K562 (cell line): Measurements from ENCODE around the gene REM2. TPM values are rescaled to one million over a fixed set of nuclear protein-coding genes. Genes with fewer than 3 reads are reported as not detected.

Experiments used
- ARID3A ChIP-seq: IDR thresholded peaks from 2 replicates; pipeline ENCODE4 v1.6.1; 2012; ENCODE audit warnings: low read depth, low read length, improper control_type of control experiment, borderline replicate concordance
- CREB3L1 ChIP-seq: fragments of 450-650 bp; IDR thresholded peaks from 2 replicates; pipeline ENCODE4 v1.6.1; 2014; ENCODE audit warnings: low read depth, mild to moderate bottlenecking, moderate library complexity, borderline replicate concordance
- DEAF1 ChIP-seq: fragments of 450-650 bp; formaldehyde crosslinking; IDR thresholded peaks from 2 replicates; pipeline ENCODE4 v1.4.0; 2020; ENCODE audit warnings: mild to moderate bottlenecking, moderate library complexity
- ELK1 ChIP-seq: sonication (generic); formaldehyde crosslinking; IDR thresholded peaks from 2 replicates; pipeline ENCODE4 v1.8.1; 2022; ENCODE audit warnings: missing genetic modification reagents
- FOXA1 ChIP-seq: fragments of 450-650 bp; IDR thresholded peaks from 2 replicates; pipeline ENCODE4 v1.6.1; 2016; ENCODE audit warnings: mild to moderate bottlenecking, borderline replicate concordance
- GABPB1 ChIP-seq: sonication (generic); formaldehyde crosslinking; IDR thresholded peaks from 2 replicates; pipeline ENCODE4 v1.8.0; 2022; ENCODE audit warnings: mild to moderate bottlenecking, missing genetic modification reagents
- LARP7 ChIP-seq: fragments of 450-650 bp; IDR thresholded peaks from 2 replicates; pipeline ENCODE4 v1.6.1; 2016
- MAZ ChIP-seq, 2 experiments: fragments of 450-650 bp in 1 of 2; sonication (generic) in 1 of 2; formaldehyde crosslinking; IDR thresholded peaks in 1 of 2; conservative IDR thresholded peaks in 1 of 2; 2 replicates each; pipeline versions ENCODE4 v1.4.0 to v1.5.0; 2020; ENCODE audit warnings: mild to moderate bottlenecking in 1 of 2, missing genetic modification reagents in 1 of 2
- MCM5 ChIP-seq: fragments of 450-650 bp; IDR thresholded peaks from 2 replicates; pipeline ENCODE4 v1.6.1; 2016; ENCODE audit warnings: low read depth
- MLX ChIP-seq, 2 experiments: fragments of 450-650 bp in 1 of 2; sonication (generic) in 1 of 2; formaldehyde crosslinking; conservative IDR thresholded peaks; 2 replicates each; pipeline versions ENCODE4 v1.4.0 to v1.8.1; 2020 to 2022; ENCODE audit warnings: mild to moderate bottlenecking in 1 of 2, missing genetic modification reagents in 1 of 2
- NCOA1 ChIP-seq: fragments of 450-650 bp; IDR thresholded peaks from 2 replicates; pipeline ENCODE4 v1.6.1; 2016; ENCODE audit warnings: low read depth
- PTBP1 ChIP-seq: fragments of 200-400 bp; formaldehyde crosslinking; IDR thresholded peaks from 2 replicates; pipeline ENCODE4 v1.6.1; 2017; ENCODE audit warnings: low read depth, low read length
- STAG1 ChIP-seq: sonication (generic); formaldehyde crosslinking; IDR thresholded peaks from 2 replicates; pipeline ENCODE4 v1.5.0; 2020; ENCODE audit warnings: missing genetic modification reagents, borderline replicate concordance
- TSHZ1 ChIP-seq: fragments of 250-450 bp; sonication (Bioruptor Pico); IDR thresholded peaks from 2 replicates; pipeline ENCODE4 v1.4.0; 2020; ENCODE audit warnings: mild to moderate bottlenecking, moderate library complexity
- ZNF282 ChIP-seq: sonication (generic); formaldehyde crosslinking; IDR thresholded peaks from 2 replicates; pipeline ENCODE4 v1.8.1; 2023; ENCODE audit warnings: missing genetic modification reagents
- polyA plus RNA-seq, 8 experiments: library from polyadenylated mRNA; depleted of rRNA in 4 of 8; stranded (reverse) in 5 of 8; unstranded in 3 of 8; fragments of >200 nt; fragmentation: Nextera tagmentation in 2 of 8; fragmentation: Illumina TruSeq in 1 of 8; extraction: Ambion mirVana in 2 of 8; extraction: Trizol in 1 of 8; gene quantifications; 2 replicates each; pipeline versions ENCODE4 v1.2.1 to v1.2.3, GENCODE V29; 2011 to 2014; ENCODE audit warnings: inconsistent platforms in 1 of 8, missing spikeins in 1 of 8
- total RNA-seq, 7 experiments: library from RNA; depleted of rRNA in 6 of 7; stranded (reverse); fragments of >200 nt in 6 of 7; fragmentation: Illumina TruSeq in 2 of 7; extraction: Trizol in 2 of 7; gene quantifications; 2 replicates each; pipeline versions ENCODE4 v1.2.1 to v1.2.3, GENCODE V29; 2011 to 2021; ENCODE audit warnings: low replicate concordance in 1 of 7

REM2 gene
- total and polyA plus RNA-seq, 9 of the 15 experiments (the other 6 are each of a cell fraction or from before 2014, with no cell fraction given): 0.18 to 1.0 (median 0.38) TPM

GRCh38 chr14:22897357-22897756 lies 14.3 kb downstream of the REM2 start (continued):
- TF ChIP-seq CREB3L1: no peak
- TF ChIP-seq MCM5: no peak
- no peak for TF ChIP-seq MAZ (CRISPR knock-in tag; conservative IDR thresholded peaks at IDR 0.05 in 1 of 2, IDR thresholded peaks at IDR 0.05 in 1 of 2)
- no peak for TF ChIP-seq DEAF1 (CRISPR knock-in tag)
- TF ChIP-seq ELK1 (CRISPR knock-in tag): no peak
- peak; percentile 64; the same call in 1 of the 2 replicates for TF ChIP-seq NCOA1
- no peak for TF ChIP-seq PTBP1
- TF ChIP-seq ARID3A: no peak
- no peak for TF ChIP-seq LARP7
- TF ChIP-seq TSHZ1 (CRISPR knock-in tag): no peak
- TF ChIP-seq FOXA1: no peak
- no peak for TF ChIP-seq ZNF282 (CRISPR knock-in tag)
- TF ChIP-seq MLX (CRISPR knock-in tag; conservative IDR thresholded peaks at IDR 0.05): no peak
- no peak for TF ChIP-seq STAG1 (CRISPR knock-in tag)
- TF ChIP-seq GABPB1: no peak
